SK-N-SH (cell line): ENCODE results near the gene KRTAP19-1.

Source experiments
- CTCF ChIP-seq: fragments of 200-600 bp; sonication (generic); IDR thresholded peaks from 2 replicates; pipeline ENCODE4 v1.6.1; 2017; ENCODE audit warnings: antibody characterized with exemption, mild to moderate bottlenecking, moderate library complexity
- EZH2phosphoT487 ChIP-seq: fragments of 200-600 bp; sonication (generic); IDR thresholded peaks from 2 replicates; pipeline ENCODE4 v1.6.1; 2017; ENCODE audit warnings: low read depth, mixed run types, mild to moderate bottlenecking, antibody characterized with exemption, moderate library complexity, borderline replicate concordance
- FOXM1 ChIP-seq: IDR thresholded peaks from 2 replicates; pipeline ENCODE4 v1.4.0; 2012; ENCODE audit warnings: low read depth, mild to moderate bottlenecking
- GABPA ChIP-seq: IDR thresholded peaks from 2 replicates; pipeline ENCODE4 v1.4.0; 2012; ENCODE audit warnings: low read depth, mild to moderate bottlenecking
- JUND ChIP-seq: IDR thresholded peaks from 2 replicates; pipeline ENCODE4 v1.4.0; 2012
- POLR2AphosphoS5 ChIP-seq: IDR thresholded peaks from 2 replicates; pipeline ENCODE4 v1.6.1; 2012; ENCODE audit warnings: low read depth, low read length
- RAD21 ChIP-seq: IDR thresholded peaks from 2 replicates; pipeline ENCODE4 v1.6.1; 2012; ENCODE audit warnings: mild to moderate bottlenecking, low read length
- ZBTB33 ChIP-seq: IDR thresholded peaks from 2 replicates; pipeline ENCODE4 v1.4.0; 2012; ENCODE audit warnings: low read depth, borderline replicate concordance
- TF ChIP-seq, protein P1 (sequence below): IDR thresholded peaks from 2 replicates; pipeline ENCODE4 v1.6.1; 2012; ENCODE audit warnings: mild to moderate bottlenecking, low read depth, low read length, moderate library complexity
- TF ChIP-seq, protein P2 (sequence below): IDR thresholded peaks from 2 replicates; pipeline ENCODE4 v1.4.0; 2012; ENCODE audit warnings: low read depth

- TF ChIP-seq, protein P1, sequence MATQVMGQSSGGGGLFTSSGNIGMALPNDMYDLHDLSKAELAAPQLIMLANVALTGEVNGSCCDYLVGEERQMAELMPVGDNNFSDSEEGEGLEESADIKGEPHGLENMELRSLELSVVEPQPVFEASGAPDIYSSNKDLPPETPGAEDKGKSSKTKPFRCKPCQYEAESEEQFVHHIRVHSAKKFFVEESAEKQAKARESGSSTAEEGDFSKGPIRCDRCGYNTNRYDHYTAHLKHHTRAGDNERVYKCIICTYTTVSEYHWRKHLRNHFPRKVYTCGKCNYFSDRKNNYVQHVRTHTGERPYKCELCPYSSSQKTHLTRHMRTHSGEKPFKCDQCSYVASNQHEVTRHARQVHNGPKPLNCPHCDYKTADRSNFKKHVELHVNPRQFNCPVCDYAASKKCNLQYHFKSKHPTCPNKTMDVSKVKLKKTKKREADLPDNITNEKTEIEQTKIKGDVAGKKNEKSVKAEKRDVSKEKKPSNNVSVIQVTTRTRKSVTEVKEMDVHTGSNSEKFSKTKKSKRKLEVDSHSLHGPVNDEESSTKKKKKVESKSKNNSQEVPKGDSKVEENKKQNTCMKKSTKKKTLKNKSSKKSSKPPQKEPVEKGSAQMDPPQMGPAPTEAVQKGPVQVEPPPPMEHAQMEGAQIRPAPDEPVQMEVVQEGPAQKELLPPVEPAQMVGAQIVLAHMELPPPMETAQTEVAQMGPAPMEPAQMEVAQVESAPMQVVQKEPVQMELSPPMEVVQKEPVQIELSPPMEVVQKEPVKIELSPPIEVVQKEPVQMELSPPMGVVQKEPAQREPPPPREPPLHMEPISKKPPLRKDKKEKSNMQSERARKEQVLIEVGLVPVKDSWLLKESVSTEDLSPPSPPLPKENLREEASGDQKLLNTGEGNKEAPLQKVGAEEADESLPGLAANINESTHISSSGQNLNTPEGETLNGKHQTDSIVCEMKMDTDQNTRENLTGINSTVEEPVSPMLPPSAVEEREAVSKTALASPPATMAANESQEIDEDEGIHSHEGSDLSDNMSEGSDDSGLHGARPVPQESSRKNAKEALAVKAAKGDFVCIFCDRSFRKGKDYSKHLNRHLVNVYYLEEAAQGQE, result no peak
- TF ChIP-seq POLR2AphosphoS5 (no peak), RAD21 (no peak), ZBTB33 (no peak), EZH2phosphoT487 (no peak), FOXM1 (no peak), GABPA (no peak), JUND (no peak), CTCF (no peak)
- TF ChIP-seq, protein P2, sequence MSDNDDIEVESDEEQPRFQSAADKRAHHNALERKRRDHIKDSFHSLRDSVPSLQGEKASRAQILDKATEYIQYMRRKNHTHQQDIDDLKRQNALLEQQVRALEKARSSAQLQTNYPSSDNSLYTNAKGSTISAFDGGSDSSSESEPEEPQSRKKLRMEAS, result no peak
Measured at GRCh38 chr21:30515681-30516080, 35.5 kb upstream of the KRTAP19-1 start.
